ENCODE data around the gene RBM3. TPM values are rescaled to one million over a fixed set of nuclear protein-coding genes. Genes with fewer than 3 reads are reported as not detected.

Gene RBM3
- total RNA-seq, 3 donors from 2014 or later: 88.4 to 406 (median 123) TPM

- DNase-seq: no peak
- no peak for ATAC-seq
- Histone ChIP-seq H3K4me1 (ENCODE audit: low read depth) (peaks cover 7% of the 10 kb centered on the region), H3K4me3 (no peak overlapping the region), H3K9me3 (no peaks in the 10 kb centered on the region), H3K36me3 (ENCODE audit: low read depth) (no peaks in the 10 kb centered on the region)
- intact Hi-C loops (cut with DNase I, micrococcal nuclease): no loop called here
- TF ChIP-seq CTCF (IDR thresholded peaks at IDR 0.05): no peak
Observed at GRCh38 chrX:48578661-48579128, 4.4 kb downstream of the RBM3 start.

- no peaks in the 10 kb centered on the region for H3K36me3 ChIP-seq (ENCODE audit: low read depth)
- ATAC-seq (no peak), DNase-seq (no peak)
- no peaks in the 10 kb centered on the region for H3K9me3 ChIP-seq
- H3K4me1 ChIP-seq (ENCODE audit: low read depth): peaks cover 7% of the 10 kb centered on the region
- intact Hi-C loops (cut with DNase I, micrococcal nuclease): no loop called here
- H3K4me3 ChIP-seq: no peak overlapping the region
- TF ChIP-seq CTCF (IDR thresholded peaks at IDR 0.05): no peak
Observed at GRCh38 chrX:48579259-48579658, 5.0 kb downstream of the RBM3 start.

GRCh38 chrX:48580662-48581061 lies 6.4 kb downstream of the RBM3 start:
- Histone ChIP-seq H3K9me3 (no peaks in the 10 kb centered on the region), H3K4me3 (no peak overlapping the region), H3K4me1 (ENCODE audit: low read depth) (peaks cover 6% of the 10 kb centered on the region), H3K36me3 (ENCODE audit: low read depth) (no peaks in the 10 kb centered on the region)
- intact Hi-C loops (cut with DNase I, micrococcal nuclease): no loop called here
- no peak for TF ChIP-seq CTCF (IDR thresholded peaks at IDR 0.05)
- ATAC-seq: no peak
- DNase-seq: no peak

- Histone ChIP-seq H3K36me3 (ENCODE audit: low read depth) (no peaks in the 10 kb centered on the region), H3K4me1 (ENCODE audit: low read depth) (no peaks in the 10 kb centered on the region), H3K9me3 (no peaks in the 10 kb centered on the region), H3K4me3 (no peak overlapping the region)
- DNase-seq (no peak), ATAC-seq (no peak)
- intact Hi-C loops (cut with DNase I, micrococcal nuclease): no loop called here
- TF ChIP-seq CTCF (IDR thresholded peaks at IDR 0.05): no peak
Observed at GRCh38 chrX:48584698-48585097, 10.4 kb downstream of the RBM3 start.

- H3K9me3 ChIP-seq: no peaks in the 10 kb centered on the region
- no peaks in the 10 kb centered on the region for H3K4me1 ChIP-seq (ENCODE audit: low read depth)
- H3K4me3 ChIP-seq: no peak overlapping the region
- intact Hi-C loops (cut with DNase I, micrococcal nuclease): no loop called here
- DNase-seq: no peak
- no peak for TF ChIP-seq CTCF (IDR thresholded peaks at IDR 0.05)
- peak; percentile 12 for ATAC-seq
- H3K36me3 ChIP-seq (ENCODE audit: low read depth): no peaks in the 10 kb centered on the region
Observed at GRCh38 chrX:48589482-48590162, 15.3 kb downstream of the RBM3 start.

All from mucosa of descending colon (tissue), 3 donors.